Epithelial cell of esophagus (primary cell): ENCODE results near the gene RTKN2.
A peak's percentile ranks its signal among the peaks of the same experiment; 100 is the strongest.

ENCODE experiments used
- DNase-seq: peaks from one replicate; pipeline ENCODE4 v3.0.0; 2010; ENCODE audit warnings: low read depth
- H3K4me3 ChIP-seq: 2 replicates; pipeline ENCODE4 v1.5.1; 2011; ENCODE audit warnings: mild to moderate bottlenecking, low read length, control low read depth
- CTCF ChIP-seq: IDR thresholded peaks from 2 replicates; pipeline ENCODE4 v1.5.1; 2011; ENCODE audit warnings: low read depth, mild to moderate bottlenecking, low read length, control low read depth, inconsistent platforms; ENCODE audit not compliant: insufficient read depth; ENCODE audit errors: missing control alignments

RTKN2 gene

GRCh38 chr10:62238880-62239279 is 29.8 kb downstream of the RTKN2 start:
- no peak for DNase-seq
- no peak for TF ChIP-seq CTCF
- no peak overlapping the region for H3K4me3 ChIP-seq

- DNase-seq = no peak
- no peak overlapping the region for H3K4me3 ChIP-seq
- no peak for TF ChIP-seq CTCF
Observed at GRCh38 chr10:62237966-62238365, 30.7 kb downstream of the RTKN2 start.

- DNase-seq = no peak
- no peak for TF ChIP-seq CTCF
- no peak overlapping the region for H3K4me3 ChIP-seq
Observed at GRCh38 chr10:62237506-62237905, 31.1 kb downstream of the RTKN2 start.

- no peak for DNase-seq
- TF ChIP-seq CTCF = no peak
- H3K4me3 ChIP-seq = no peak overlapping the region
Observed at GRCh38 chr10:62234077-62234605, 34.5 kb downstream of the RTKN2 start.

- DNase-seq = peak; percentile 29
- H3K4me3 ChIP-seq = no peak overlapping the region
- TF ChIP-seq CTCF = no peak
Observed at GRCh38 chr10:62233356-62234076, 35.1 kb downstream of the RTKN2 start.

GRCh38 chr10:62231805-62232204 is 36.8 kb downstream of the RTKN2 start:
- no peak for DNase-seq
- no peak overlapping the region for H3K4me3 ChIP-seq
- no peak for TF ChIP-seq CTCF

- DNase-seq = peak; percentile 60
- no peak overlapping the region for H3K4me3 ChIP-seq
- no peak for TF ChIP-seq CTCF
Observed at GRCh38 chr10:62231371-62231770, 37.3 kb downstream of the RTKN2 start.
